ENCODE measurements around the gene EXT2. TPM values are rescaled to one million over a fixed set of nuclear protein-coding genes. Genes with fewer than 3 reads are reported as not detected.

The EXT2 gene
- total RNA-seq, 1 donor from 2014 or later = 67.7 TPM

GRCh38 chr11:44248109-44248508 lies 152.6 kb downstream of the EXT2 start:
- Histone ChIP-seq H3K36me3 (ENCODE audit: insufficient read depth, low read length) (no peaks in the 10 kb centered on the region), H3K79me2 (ENCODE audit: insufficient read depth, low read length) (no peaks in the 10 kb centered on the region), H3K4me1 (ENCODE audit: insufficient read depth, low read length) (peaks cover 25% of the 10 kb centered on the region), H3K9ac (ENCODE audit: low read length) (no peak overlapping the region), H4K20me1 (ENCODE audit: insufficient read depth, low read length) (no peaks in the 10 kb centered on the region), H3K4me3 (ENCODE audit: insufficient read depth, low read depth, low read length) (no peak overlapping the region), H3K27ac (ENCODE audit: low read depth, low read length) (no peak overlapping the region), H3K4me2 (ENCODE audit: low read length) (no peak overlapping the region), H3K27me3 (ENCODE audit: insufficient read depth, low read length) (no peaks in the 10 kb centered on the region), H3K9me3 (ENCODE audit: insufficient read depth, low read depth, low read length) (no peaks in the 10 kb centered on the region), H2AFZ (ENCODE audit: low read depth, low read length) (no peak overlapping the region)
- H3K36me3 Mint-ChIP-seq (ENCODE audit: low read depth, unreplicated experiment) = peaks cover 9% of the 10 kb centered on the region
- H3K4me1 Mint-ChIP-seq (ENCODE audit: low read depth, unreplicated experiment) = peaks cover 23% of the 10 kb centered on the region
- H3K27me3 Mint-ChIP-seq (ENCODE audit: low read depth, unreplicated experiment) = no peaks in the 10 kb centered on the region
- H3K4me3 Mint-ChIP-seq (ENCODE audit: unreplicated experiment) = no peak overlapping the region
- H3K9me3 Mint-ChIP-seq (ENCODE audit: unreplicated experiment) = peaks cover 13% of the 10 kb centered on the region
- FAIRE-seq = no peak
- no peak for DNase-seq (ENCODE audit: low read depth)
- TF ChIP-seq, protein P1, sequence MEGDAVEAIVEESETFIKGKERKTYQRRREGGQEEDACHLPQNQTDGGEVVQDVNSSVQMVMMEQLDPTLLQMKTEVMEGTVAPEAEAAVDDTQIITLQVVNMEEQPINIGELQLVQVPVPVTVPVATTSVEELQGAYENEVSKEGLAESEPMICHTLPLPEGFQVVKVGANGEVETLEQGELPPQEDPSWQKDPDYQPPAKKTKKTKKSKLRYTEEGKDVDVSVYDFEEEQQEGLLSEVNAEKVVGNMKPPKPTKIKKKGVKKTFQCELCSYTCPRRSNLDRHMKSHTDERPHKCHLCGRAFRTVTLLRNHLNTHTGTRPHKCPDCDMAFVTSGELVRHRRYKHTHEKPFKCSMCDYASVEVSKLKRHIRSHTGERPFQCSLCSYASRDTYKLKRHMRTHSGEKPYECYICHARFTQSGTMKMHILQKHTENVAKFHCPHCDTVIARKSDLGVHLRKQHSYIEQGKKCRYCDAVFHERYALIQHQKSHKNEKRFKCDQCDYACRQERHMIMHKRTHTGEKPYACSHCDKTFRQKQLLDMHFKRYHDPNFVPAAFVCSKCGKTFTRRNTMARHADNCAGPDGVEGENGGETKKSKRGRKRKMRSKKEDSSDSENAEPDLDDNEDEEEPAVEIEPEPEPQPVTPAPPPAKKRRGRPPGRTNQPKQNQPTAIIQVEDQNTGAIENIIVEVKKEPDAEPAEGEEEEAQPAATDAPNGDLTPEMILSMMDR (IDR thresholded peaks at IDR 0.05; ENCODE audit: insufficient read depth, low read depth, low read length) = no peak
- no peak for TF ChIP-seq EZH2 (IDR thresholded peaks at IDR 0.05; ENCODE audit: insufficient read depth, low read length)
- H3K27ac Mint-ChIP-seq (ENCODE audit: unreplicated experiment) = no peak overlapping the region

DNA sequence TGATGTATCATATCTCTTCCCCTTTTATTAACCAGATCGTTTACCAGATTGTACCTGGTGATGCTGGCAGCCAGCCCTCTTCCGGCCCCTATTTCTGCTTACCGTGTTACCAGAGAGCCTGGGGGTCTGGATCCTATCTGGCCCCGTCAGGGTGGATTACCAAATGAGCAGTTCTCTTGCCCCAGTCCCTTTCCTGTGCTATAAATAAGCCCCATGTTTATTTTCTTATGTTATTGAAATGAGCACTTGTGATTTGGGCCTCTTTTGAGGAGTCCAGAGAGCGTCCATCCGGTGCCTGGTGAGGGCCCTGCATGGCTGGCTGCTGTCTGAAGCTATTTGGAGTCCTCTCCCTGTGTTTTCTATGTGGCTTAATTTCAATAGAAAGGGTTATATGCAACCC lies 154.9 kb downstream of the EXT2 start:
- TF ChIP-seq, protein P1 (IDR thresholded peaks at IDR 0.05; ENCODE audit: insufficient read depth, low read depth, low read length) = no peak
- TF ChIP-seq EZH2 (IDR thresholded peaks at IDR 0.05; ENCODE audit: insufficient read depth, low read length) = no peak
- Mint-ChIP-seq H3K4me3 (ENCODE audit: unreplicated experiment) (no peak overlapping the region), H3K4me1 (ENCODE audit: low read depth, unreplicated experiment) (peaks cover 2% of the 10 kb centered on the region), H3K27me3 (ENCODE audit: low read depth, unreplicated experiment) (no peaks in the 10 kb centered on the region), H3K9me3 (ENCODE audit: unreplicated experiment) (peaks cover 16% of the 10 kb centered on the region), H3K36me3 (ENCODE audit: low read depth, unreplicated experiment) (peaks cover 9% of the 10 kb centered on the region), H3K27ac (ENCODE audit: unreplicated experiment) (no peak overlapping the region)
- Histone ChIP-seq H3K9me3 (ENCODE audit: insufficient read depth, low read depth, low read length) (no peaks in the 10 kb centered on the region), H3K4me1 (ENCODE audit: insufficient read depth, low read length) (peaks cover 2% of the 10 kb centered on the region), H4K20me1 (ENCODE audit: insufficient read depth, low read length) (no peaks in the 10 kb centered on the region), H3K4me2 (ENCODE audit: low read length) (no peak overlapping the region), H3K9ac (ENCODE audit: low read length) (no peak overlapping the region), H3K36me3 (ENCODE audit: insufficient read depth, low read length) (no peaks in the 10 kb centered on the region), H3K27me3 (ENCODE audit: insufficient read depth, low read length) (no peaks in the 10 kb centered on the region), H3K79me2 (ENCODE audit: insufficient read depth, low read length) (no peaks in the 10 kb centered on the region), H2AFZ (ENCODE audit: low read depth, low read length) (no peak overlapping the region), H3K27ac (ENCODE audit: low read depth, low read length) (no peak overlapping the region), H3K4me3 (ENCODE audit: insufficient read depth, low read depth, low read length) (no peak overlapping the region)
- FAIRE-seq (no peak), DNase-seq (ENCODE audit: low read depth) (no peak)

- no peaks in the 10 kb centered on the region for H3K79me2 ChIP-seq (ENCODE audit: insufficient read depth, low read length)
- DNase-seq (ENCODE audit: low read depth) (no peak), FAIRE-seq (no peak)
- H2AFZ ChIP-seq (ENCODE audit: low read depth, low read length) = no peak overlapping the region
- H4K20me1 ChIP-seq (ENCODE audit: insufficient read depth, low read length) = no peaks in the 10 kb centered on the region
- H3K9me3 ChIP-seq (ENCODE audit: insufficient read depth, low read depth, low read length) = no peaks in the 10 kb centered on the region
- Mint-ChIP-seq H3K4me1 (ENCODE audit: low read depth, unreplicated experiment) (peaks cover 2% of the 10 kb centered on the region), H3K4me3 (ENCODE audit: unreplicated experiment) (no peak overlapping the region), H3K27ac (ENCODE audit: unreplicated experiment) (no peak overlapping the region), H3K36me3 (ENCODE audit: low read depth, unreplicated experiment) (peaks cover 9% of the 10 kb centered on the region), H3K9me3 (ENCODE audit: unreplicated experiment) (peaks cover 16% of the 10 kb centered on the region), H3K27me3 (ENCODE audit: low read depth, unreplicated experiment) (no peaks in the 10 kb centered on the region)
- TF ChIP-seq EZH2 (IDR thresholded peaks at IDR 0.05; ENCODE audit: insufficient read depth, low read length) = no peak
- no peaks in the 10 kb centered on the region for H3K4me1 ChIP-seq (ENCODE audit: insufficient read depth, low read length)
- H3K36me3 ChIP-seq (ENCODE audit: insufficient read depth, low read length) = no peaks in the 10 kb centered on the region
- H3K4me3 ChIP-seq (ENCODE audit: insufficient read depth, low read depth, low read length) = no peak overlapping the region
- H3K9ac ChIP-seq (ENCODE audit: low read length) = no peak overlapping the region
- H3K27me3 ChIP-seq (ENCODE audit: insufficient read depth, low read length) = no peaks in the 10 kb centered on the region
- no peak overlapping the region for H3K4me2 ChIP-seq (ENCODE audit: low read length)
- H3K27ac ChIP-seq (ENCODE audit: low read depth, low read length) = no peak overlapping the region
Measured at GRCh38 chr11:44252999-44253602, 157.6 kb downstream of the EXT2 start.

Data from astrocyte (in vitro differentiated cells and primary cell).